SU-DHL-6 (cell line): Measurements from ENCODE around the gene ART4.

Experiments used
- EZH2phosphoT487 ChIP-seq: fragments of 200-600 bp; sonication (generic), shearing (Covaris generic); conservative IDR thresholded peaks from 2 replicates; pipeline ENCODE4 v1.6.1; 2018; ENCODE audit warnings: mild to moderate bottlenecking, antibody characterized with exemption, low read length, moderate library complexity, mixed read lengths
- TF ChIP-seq, protein P1 (sequence below): fragments of 200-600 bp; sonication (generic); IDR thresholded peaks from one replicate; pipeline ENCODE4 v1.5.1; 2017; ENCODE audit warnings: antibody characterized with exemption, mild to moderate bottlenecking, low read length, moderate library complexity; ENCODE audit not compliant: insufficient read depth, poor library complexity, severe bottlenecking

DNA sequence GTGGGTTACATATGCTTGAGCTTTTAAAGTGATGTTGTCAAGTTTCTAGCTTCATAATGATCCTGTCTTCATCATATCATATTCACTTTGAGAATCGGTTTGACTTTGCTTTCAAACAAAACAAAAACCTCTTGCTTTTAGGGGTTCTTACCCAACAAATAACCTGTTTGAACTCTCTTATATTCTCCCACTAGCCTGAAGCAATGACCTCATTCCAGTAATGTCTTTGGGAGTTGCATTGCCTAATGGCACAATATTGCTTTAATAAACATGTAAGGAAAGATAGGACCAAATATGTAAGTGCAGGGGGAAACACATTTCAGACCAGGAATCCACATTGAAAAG lies 67.7 kb downstream of the ART4 start:
- TF ChIP-seq, protein P1, sequence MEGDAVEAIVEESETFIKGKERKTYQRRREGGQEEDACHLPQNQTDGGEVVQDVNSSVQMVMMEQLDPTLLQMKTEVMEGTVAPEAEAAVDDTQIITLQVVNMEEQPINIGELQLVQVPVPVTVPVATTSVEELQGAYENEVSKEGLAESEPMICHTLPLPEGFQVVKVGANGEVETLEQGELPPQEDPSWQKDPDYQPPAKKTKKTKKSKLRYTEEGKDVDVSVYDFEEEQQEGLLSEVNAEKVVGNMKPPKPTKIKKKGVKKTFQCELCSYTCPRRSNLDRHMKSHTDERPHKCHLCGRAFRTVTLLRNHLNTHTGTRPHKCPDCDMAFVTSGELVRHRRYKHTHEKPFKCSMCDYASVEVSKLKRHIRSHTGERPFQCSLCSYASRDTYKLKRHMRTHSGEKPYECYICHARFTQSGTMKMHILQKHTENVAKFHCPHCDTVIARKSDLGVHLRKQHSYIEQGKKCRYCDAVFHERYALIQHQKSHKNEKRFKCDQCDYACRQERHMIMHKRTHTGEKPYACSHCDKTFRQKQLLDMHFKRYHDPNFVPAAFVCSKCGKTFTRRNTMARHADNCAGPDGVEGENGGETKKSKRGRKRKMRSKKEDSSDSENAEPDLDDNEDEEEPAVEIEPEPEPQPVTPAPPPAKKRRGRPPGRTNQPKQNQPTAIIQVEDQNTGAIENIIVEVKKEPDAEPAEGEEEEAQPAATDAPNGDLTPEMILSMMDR = no peak
- no peak for TF ChIP-seq EZH2phosphoT487
